Endometrial microvascular endothelial cells (primary cell): ENCODE measurements around the gene ATG16L1. TPM values are rescaled to one million over a fixed set of nuclear protein-coding genes. Genes with fewer than 3 reads are reported as not detected.
"Not testable (repeated sequence)": the region's sequence is repeated elsewhere in the genome, so short reads cannot be mapped to it uniquely, and the experiment has no call there.

Experiments used
- in situ Hi-C: cut with HindIII; loops from 2 replicates; pipeline ENCODE4 v1.10.0; 2017; ENCODE audit warnings: low sequenced_read_pairs, low pct_unique_long_range_greater_than_20kb; ENCODE audit errors: inconsistent ontology term
- total RNA-seq: library from RNA; depleted of rRNA; stranded (reverse); fragments of >200 nt; gene quantifications from one replicate; pipeline ENCODE4 v1.2.3, GENCODE V29; 2015; ENCODE audit errors: inconsistent ontology term

ATG16L1 gene
- total RNA-seq, 1 donor from 2014 or later, result 25.6 TPM

DNA sequence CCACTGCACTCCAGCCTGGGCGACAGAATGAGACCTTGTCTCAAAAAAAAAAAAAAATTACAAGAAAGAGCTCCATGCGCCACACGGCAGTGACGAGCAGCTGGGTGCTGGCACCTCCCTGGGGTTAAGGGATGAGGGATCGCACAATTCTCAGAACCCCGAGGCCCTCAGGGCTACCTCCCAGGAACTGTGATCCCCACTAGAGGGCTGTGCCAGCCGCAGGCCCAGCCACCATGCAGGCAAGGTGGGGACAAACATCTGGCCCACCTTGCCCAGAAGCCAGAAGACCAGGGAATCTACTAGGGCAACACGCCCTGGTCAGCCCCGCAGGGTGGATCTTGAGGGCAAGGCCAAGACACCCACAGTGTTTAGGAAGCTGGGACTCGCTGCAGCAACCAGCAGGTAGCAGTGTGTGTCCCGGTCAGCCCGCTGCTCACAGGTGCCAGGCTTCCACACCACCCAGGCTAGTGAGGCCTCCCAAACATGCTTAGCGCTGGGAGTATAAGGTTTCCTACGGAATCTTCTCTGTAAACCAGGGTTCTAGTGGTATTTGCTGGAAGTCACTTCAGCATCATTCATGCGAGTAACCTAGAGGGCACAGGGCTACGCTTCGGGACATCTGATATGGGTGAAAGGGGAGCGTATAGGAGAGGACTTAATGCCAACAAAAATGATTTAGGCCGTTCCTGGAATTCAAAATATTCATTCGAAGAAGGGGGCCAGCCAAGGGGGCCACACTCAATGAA lies 62.9 kb downstream of the ATG16L1 start:
- in situ Hi-C loops, result no loop called here

DNA sequence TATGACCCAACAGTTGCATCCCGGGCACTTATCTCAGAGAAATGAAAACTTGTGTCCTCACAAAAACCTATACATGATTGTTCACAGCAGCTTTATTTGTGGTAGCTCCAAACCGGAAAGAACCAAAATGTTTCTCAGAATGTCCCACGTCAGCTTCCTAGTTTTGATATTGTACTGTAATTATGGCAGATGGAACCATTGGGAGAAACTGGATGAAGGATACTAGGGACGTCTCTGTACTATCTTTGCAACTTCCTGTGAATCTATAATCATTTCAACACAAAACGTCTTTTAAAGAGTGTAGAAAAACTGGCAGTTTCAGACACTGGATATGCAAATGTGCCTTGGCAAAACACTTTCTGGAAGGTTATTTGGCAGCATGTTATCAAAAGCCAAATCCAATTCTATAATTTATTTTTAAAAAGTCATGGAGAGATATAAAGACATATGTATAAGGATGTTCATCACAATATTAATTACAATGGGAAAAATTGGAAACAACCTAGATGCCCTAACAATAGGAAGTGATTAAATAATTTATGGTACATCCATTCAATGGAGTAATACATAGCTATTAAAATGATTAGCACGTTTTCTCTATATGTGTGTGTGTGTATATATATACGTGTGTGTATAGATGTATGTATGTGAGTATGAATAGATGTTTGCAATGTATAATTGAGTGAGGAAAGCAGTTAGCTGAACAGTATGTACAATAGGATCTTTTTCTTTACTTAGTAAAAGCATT lies 65.9 kb downstream of the ATG16L1 start:
- in situ Hi-C loops, result no loop called here

DNA sequence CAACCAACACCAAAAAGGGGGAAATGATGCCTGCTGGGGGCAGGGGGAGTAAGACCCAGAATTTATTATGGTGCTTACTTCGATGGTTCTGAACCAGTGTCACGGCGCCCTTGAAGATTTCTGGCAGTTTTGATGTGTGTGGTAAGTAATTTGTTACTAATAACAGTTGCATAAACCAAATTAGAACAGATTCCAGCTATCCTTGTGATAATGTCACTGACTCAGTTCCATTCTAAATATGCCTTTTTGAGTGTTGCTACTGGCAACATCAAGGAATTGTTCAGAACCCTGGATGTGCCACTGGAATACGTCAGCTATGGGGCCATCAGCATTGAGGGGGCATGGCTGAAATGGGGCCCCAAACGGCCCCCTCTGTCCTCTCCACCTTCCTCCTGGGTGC lies 67.8 kb downstream of the ATG16L1 start:
- in situ Hi-C loops, result no loop called here

GRCh38 chr2:233320470-233320869 lies 69.0 kb downstream of the ATG16L1 start:
- in situ Hi-C loops, result no loop called here

GRCh38 chr2:233321166-233321565 lies 69.7 kb downstream of the ATG16L1 start:
- in situ Hi-C loops, result no loop called here

- in situ Hi-C loops, result no loop called here
These were observed 72.4 kb downstream of the ATG16L1 start for GRCh38 chr2:233323851-233324250.

- in situ Hi-C loops, result no loop called here
These were observed 73.8 kb downstream of the ATG16L1 start for GRCh38 chr2:233325256-233325655.

DNA sequence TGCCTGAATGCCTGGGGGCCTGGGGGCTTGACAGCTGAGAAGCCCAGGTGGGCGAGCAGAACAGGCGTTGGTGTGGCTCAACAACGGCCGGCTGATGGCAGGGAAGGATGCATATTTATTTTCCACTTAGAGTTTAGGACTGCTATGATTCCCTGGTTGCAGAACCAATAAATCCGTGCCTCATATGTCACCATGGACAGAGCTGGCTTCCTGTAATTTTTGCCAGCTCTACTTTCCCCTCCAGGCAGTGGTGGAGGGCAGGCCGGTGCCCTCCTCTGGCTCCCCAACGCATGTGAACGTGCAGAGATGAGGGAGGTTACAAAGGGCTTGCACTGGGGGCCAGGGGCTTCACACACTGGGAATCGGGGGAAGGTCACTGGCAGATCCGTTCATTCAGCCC lies 74.3 kb downstream of the ATG16L1 start:
- in situ Hi-C loops, result no loop called here

- in situ Hi-C loops, result no loop called here
These were observed 75.0 kb downstream of the ATG16L1 start for GRCh38 chr2:233326500-233326899.

DNA sequence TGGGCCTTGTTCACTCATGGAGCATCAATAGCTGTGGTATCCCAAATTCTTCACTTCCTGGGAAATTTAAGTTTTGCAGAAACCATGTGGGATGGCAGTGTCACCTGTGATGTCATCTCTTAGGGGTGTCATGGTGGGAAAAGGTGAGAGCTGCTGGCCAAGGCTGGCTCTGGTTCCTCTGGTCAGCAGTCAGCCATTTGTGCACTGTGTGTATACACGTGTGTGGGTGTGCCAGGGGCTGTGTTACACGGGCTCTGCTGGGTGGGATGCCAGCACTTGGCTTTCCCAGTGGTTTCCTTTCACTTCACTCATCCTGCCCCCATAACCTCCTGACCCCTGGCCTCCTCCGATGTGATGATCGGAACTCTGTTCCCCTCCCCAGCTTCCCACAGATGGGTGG lies 77.4 kb downstream of the ATG16L1 start:
- in situ Hi-C loops, result no loop called here

- in situ Hi-C loops, result no loop called here
These were observed 78.1 kb downstream of the ATG16L1 start for GRCh38 chr2:233329489-233330135.

GRCh38 chr2:233331536-233331935 lies 80.1 kb downstream of the ATG16L1 start:
- in situ Hi-C loops, result no loop called here

- in situ Hi-C loops, result no loop called here
These were observed 80.7 kb downstream of the ATG16L1 start for GRCh38 chr2:233332125-233332524.

GRCh38 chr2:233334915-233335314 lies 83.4 kb downstream of the ATG16L1 start:
- in situ Hi-C loops, result no loop called here

GRCh38 chr2:233336091-233336490 lies 84.6 kb downstream of the ATG16L1 start:
- in situ Hi-C loops, result not testable (repeated sequence)

DNA sequence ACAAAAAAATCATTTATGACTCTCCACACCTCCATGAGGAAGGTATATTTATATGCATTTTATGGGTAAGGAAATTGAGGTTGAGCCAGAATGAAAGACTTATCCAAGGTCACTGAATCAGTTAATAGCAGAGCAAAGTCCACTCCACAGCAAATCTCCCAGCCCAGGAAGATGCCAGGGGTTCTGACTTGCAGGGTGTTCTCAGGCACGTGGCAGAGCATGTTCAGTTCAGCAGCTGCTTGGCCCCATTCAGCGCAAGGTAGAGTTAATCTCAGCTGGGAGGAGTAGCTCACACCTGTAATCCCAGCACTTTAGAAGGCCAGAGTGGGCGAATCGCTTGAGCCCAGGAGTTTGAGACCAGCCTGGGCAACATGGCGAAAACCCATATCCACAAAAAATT lies 85.1 kb downstream of the ATG16L1 start:
- in situ Hi-C loops, result no loop called here

- in situ Hi-C loops, result no loop called here
These were observed 86.6 kb downstream of the ATG16L1 start for GRCh38 chr2:233338046-233338445.

DNA sequence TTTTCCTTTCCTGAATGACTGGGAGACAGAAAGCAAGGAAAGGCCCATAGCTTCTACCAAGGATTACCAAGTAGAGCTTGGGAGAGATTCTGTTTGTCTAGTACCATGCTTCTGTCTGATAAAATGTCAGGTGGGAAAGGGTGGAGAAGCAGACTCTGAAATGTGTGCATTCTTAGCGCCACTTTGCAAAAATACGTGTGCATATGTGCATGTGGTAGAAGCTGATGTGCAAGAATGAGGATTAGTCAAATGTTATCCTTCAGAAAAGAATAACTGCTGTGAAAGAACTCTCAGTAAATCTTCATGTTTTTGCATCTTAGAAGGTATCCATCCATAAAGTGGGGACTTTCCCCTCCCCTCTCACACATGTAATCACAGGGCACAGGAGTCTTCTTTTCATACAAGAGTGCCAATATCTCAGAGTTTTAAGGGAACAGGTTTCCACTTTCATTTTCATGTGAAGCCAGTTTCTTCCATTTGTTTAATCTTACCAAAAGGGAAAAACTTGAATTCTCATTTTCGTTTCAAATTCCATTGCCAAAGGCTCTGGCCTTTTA lies 87.4 kb downstream of the ATG16L1 start:
- in situ Hi-C loops, result no loop called here

GRCh38 chr2:233339427-233339826 lies 88.0 kb downstream of the ATG16L1 start:
- in situ Hi-C loops, result no loop called here

- in situ Hi-C loops, result no loop called here
These were observed 89.8 kb downstream of the ATG16L1 start for GRCh38 chr2:233341296-233341695.
